ENCODE data around the gene OR2A42. TPM values are rescaled to one million over a fixed set of nuclear protein-coding genes. Genes with fewer than 3 reads are reported as not detected.
"Not testable (repeated sequence)": the region's sequence is repeated elsewhere in the genome, so short reads cannot be mapped to it uniquely, and the experiment has no call there.

Gene OR2A42
- total RNA-seq, 4 donors from 2014 or later: 0.59 TPM; not detected in 3

DNA sequence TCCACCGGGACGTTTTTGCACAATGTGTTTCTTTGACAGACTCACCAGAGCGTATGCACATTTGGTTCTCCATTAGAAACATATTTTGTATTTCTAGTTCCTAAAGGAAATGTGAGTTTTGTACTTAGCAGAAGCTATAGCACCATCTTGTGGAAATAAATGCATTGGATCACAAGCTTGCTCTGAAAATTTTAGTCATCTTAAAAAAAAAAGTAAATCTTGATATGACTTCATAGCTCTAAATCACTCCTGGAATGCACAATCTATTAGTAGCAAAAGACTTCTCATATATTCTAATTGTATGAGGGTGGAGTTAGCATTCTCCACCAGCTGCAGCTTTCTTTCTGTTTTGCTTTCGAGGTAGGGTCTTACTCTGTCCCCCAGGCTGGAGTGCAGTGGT, 20.3 kb downstream of the OR2A42 start:
- intact Hi-C loops (cut with DNase I; ENCODE audit: low total_unique reads); H3K4me3 ChIP-seq (ENCODE audit: low read depth, poor library complexity, severe bottlenecking); DNase-seq (ENCODE audit: low spot score in 2 of 2): not testable (repeated sequence)
- WGBS, 2 donors: 40% methylated on average over 1 of the region's 4 CpGs; no CpG with 5 or more reads in 1 of the 2 donors

DNA sequence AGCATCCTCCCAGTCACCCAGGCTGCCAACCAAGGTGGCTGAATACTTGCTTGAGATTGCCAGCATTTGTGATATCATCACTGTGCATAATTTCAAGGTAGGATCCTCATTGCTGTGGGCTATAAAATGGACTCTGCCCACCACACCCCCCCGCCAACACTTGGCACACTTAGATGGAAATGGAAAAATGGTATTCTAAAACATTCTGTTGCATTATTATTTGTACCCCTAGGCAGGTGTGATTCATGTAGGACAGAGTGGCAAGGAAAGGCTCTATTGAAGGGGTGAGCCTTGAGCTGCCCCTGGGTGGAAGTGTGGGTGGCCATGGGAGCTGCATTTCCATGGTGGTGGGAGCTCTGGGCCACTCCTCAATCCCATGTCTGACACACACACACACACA, 20.8 kb downstream of the OR2A42 start:
- 72 to 86% methylated on average over 1 of the region's 1 CpG for WGBS, 2 donors
- DNase-seq (ENCODE audit: low spot score in 2 of 2); H3K4me3 ChIP-seq (ENCODE audit: low read depth, poor library complexity, severe bottlenecking); intact Hi-C loops (cut with DNase I; ENCODE audit: low total_unique reads): not testable (repeated sequence)

DNA sequence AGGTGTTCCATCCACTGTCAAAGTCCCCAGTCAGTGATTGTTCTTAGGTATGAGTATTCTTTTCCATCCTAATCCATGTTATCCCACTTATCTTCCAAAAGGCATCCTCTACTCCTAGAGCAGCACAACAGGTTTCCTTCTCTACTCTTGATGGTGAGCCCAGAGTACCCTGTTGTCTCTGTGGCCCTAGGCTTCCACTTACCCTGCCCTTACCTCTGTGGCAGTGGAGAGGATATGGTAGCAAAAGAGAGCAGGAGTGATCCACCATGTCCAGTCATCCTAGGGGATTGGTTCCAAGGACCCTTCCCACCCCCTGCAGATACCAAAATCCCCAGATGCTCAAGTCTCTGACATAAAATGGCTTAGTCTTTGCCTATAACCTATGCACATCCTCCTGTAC, 22.2 kb downstream of the OR2A42 start:
- H3K4me3 ChIP-seq (ENCODE audit: low read depth, poor library complexity, severe bottlenecking); DNase-seq (ENCODE audit: low spot score in 2 of 2); intact Hi-C loops (cut with DNase I; ENCODE audit: low total_unique reads): not testable (repeated sequence)

DNA sequence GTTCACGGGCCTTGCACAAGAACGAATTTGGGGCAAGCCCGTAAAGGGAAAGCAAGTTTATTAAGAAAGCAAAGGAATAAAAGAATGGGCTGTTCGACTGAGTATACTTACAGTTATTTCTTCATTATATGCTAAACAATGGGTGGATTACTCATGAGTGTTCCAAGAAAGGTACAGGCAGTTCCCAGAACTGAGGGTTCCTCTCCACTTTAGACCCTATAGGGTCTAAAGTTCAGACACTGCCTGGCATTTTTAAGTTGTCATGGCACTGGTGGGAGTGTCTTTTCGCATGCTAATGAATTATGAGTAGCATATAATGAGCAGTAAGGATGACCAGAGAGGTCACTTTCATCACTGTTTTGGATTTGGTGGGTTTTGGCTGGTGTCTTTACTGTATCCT, 34.1 kb downstream of the OR2A42 start:
- H3K4me3 ChIP-seq (ENCODE audit: low read depth, poor library complexity, severe bottlenecking); intact Hi-C loops (cut with DNase I; ENCODE audit: low total_unique reads); DNase-seq (ENCODE audit: low spot score in 2 of 2): not testable (repeated sequence)
- WGBS, 2 donors: no CpG with 5 or more reads among the region's 5 CpGs

DNA sequence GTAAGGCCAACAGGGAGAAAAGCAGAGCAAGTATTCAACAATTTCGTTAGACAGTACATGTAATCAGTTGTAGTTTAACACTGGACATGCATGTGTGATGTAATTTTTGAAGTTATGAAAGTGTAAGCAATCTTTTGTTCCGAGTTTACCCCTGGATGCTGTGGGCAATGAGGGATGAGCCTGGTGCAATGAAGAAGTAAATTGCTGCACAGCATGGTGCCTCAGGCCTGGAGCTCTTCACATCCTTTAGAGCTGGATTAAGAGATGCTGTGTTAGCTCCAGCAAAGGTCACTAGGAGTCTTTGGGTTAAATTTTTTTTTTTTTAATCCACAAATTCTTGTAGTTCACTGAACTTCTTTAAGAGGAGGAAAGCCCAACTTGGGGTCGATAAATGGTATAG, 36.3 kb downstream of the OR2A42 start:
- WGBS, 2 donors: no CpG with 5 or more reads among the region's 3 CpGs

DNA sequence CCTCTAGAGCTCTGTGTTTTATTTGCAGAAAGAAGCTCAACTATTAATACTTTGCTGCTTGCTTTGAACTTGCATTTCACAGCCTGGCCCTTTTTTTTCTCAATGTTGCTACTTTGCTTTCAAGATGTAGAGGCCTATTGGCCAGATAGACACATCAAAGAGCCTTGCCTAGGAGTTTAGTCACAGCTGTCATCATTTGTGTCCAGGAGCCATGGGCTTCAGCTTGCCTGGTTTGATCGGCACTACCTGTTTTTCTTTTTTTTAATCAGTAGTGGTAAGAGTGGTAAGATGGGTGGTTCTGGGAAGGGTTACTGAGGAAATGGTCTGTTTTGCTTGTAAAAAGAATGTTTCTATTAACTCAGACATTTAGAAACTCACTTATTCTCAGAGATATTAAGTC, 37.4 kb downstream of the OR2A42 start:
- WGBS, 2 donors: no CpG with 5 or more reads among the region's 1 CpG
- H3K4me3 ChIP-seq (ENCODE audit: low read depth, poor library complexity, severe bottlenecking); DNase-seq (ENCODE audit: low spot score in 2 of 2); intact Hi-C loops (cut with DNase I; ENCODE audit: low total_unique reads): not testable (repeated sequence)

More for the DNA sequence above, 36.3 kb downstream of the OR2A42 start:
- H3K4me3 ChIP-seq (ENCODE audit: low read depth, poor library complexity, severe bottlenecking); DNase-seq (ENCODE audit: low spot score in 2 of 2); intact Hi-C loops (cut with DNase I; ENCODE audit: low total_unique reads): not testable (repeated sequence)

DNA sequence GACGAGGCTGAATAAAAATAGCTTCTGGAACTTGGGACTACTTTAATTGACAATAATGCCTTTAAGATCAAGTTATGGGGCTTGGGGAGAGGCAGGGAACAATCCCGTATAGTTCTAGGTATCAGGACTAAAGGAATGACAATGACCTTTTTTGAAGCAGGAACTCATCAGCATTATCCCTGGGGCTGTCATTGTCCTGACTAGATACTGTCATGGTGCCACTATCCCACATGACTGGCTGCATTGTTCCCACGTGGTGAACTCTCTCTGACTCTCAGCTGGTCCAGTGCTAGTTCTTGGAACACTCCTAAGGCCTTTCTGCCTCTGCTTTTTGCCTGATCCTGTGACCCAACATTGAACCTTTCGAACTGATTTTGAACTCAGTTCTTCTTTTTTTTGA, 40.5 kb downstream of the OR2A42 start:
- intact Hi-C loops (cut with DNase I; ENCODE audit: low total_unique reads); H3K4me3 ChIP-seq (ENCODE audit: low read depth, poor library complexity, severe bottlenecking); DNase-seq (ENCODE audit: low spot score in 2 of 2): not testable (repeated sequence)
- 38 to 44% methylated on average over 2 to 3 of the region's 4 CpGs for WGBS, 2 donors

DNA sequence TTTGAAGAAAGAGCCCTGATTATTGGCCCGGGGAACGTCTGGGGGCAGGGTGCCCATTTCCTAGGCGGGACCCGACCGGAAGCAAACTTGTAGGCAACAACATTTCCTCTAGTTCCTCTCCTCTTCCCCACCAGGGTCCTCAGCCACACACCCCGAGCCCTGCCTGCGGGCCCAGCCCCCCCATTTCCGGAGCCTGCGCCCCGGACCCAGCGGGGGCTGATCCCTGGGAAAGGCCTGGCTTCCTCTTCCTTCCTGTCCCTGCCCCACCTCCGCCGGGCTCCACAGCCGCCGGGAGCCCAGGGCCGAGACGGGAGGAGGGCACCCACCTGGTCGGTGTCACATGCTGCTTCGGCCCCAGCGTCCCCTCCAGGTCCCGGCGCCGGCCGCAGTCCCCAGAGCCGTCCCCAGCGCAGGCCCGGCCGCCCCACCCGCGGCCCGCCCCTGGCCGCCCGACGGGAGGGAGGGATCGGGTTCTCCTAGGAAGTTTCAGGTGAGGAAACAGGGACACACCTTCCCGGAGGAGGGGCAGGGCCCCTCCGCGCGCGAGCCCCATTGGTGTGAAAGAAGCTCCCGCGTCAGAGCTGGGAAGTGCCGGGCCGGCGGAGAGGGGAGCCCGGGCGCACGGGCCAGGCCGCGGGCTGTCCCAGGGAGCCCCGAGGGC, 44.1 kb downstream of the OR2A42 start, which contains the start of gene ARHGEF35:
TSS of gene ARHGEF35 (minus strand) at position 622 of the 661 bp plus-strand sequence. CDS start 7,450 bp downstream, outside the sequence.
- H3K4me3 ChIP-seq (ENCODE audit: low read depth, poor library complexity, severe bottlenecking); intact Hi-C loops (cut with DNase I; ENCODE audit: low total_unique reads); DNase-seq (ENCODE audit: low spot score in 2 of 2): not testable (repeated sequence)
- WGBS, 2 donors: no CpG with 5 or more reads among the region's 51 CpGs

DNA sequence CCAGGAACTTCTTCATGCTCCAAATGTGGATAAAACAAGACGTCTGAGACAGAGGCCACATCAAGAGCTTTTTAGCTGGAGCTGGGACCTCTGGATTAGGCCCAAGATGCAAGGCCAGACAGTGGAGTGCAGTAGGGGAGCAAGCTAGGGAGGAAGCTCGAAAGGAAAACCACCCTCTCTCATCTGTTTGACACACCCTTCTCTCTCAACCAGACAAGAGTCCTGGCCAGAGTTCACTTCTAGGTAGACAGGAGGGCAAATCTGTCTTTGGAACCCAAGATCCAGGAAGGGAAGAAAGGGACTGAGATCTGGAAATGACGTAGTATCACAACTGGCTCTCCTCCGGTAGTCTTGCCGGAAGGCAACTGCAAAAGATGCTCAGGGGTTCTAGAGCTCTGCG, 45.0 kb downstream of the OR2A42 start:
- intact Hi-C loops (cut with DNase I; ENCODE audit: low total_unique reads); H3K4me3 ChIP-seq (ENCODE audit: low read depth, poor library complexity, severe bottlenecking); DNase-seq (ENCODE audit: low spot score in 2 of 2): not testable (repeated sequence)
- no CpG with 5 or more reads among the region's 6 CpGs for WGBS, 2 donors

DNA sequence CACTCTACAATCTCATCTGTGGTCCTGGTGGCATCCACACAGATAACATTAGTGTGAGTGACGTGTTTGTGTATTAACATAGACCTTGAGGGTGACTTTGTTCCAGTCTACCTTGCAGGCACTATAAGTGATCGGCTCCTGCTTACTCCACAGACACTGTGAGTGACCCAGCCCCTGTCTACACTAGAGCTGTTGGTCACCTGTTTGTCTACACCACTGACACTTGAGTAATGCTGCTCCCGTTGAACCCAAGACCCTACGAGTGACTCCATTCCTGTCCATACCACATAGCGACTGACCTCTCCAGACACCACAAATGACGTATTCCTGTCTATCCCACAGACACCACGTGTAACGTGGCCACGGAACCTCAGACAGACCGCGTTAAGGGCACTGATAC, 45.6 kb downstream of the OR2A42 start:
- H3K4me3 ChIP-seq (ENCODE audit: low read depth, poor library complexity, severe bottlenecking); intact Hi-C loops (cut with DNase I; ENCODE audit: low total_unique reads); DNase-seq (ENCODE audit: low spot score in 2 of 2): not testable (repeated sequence)
- WGBS, 2 donors: no CpG with 5 or more reads among the region's 11 CpGs

DNA sequence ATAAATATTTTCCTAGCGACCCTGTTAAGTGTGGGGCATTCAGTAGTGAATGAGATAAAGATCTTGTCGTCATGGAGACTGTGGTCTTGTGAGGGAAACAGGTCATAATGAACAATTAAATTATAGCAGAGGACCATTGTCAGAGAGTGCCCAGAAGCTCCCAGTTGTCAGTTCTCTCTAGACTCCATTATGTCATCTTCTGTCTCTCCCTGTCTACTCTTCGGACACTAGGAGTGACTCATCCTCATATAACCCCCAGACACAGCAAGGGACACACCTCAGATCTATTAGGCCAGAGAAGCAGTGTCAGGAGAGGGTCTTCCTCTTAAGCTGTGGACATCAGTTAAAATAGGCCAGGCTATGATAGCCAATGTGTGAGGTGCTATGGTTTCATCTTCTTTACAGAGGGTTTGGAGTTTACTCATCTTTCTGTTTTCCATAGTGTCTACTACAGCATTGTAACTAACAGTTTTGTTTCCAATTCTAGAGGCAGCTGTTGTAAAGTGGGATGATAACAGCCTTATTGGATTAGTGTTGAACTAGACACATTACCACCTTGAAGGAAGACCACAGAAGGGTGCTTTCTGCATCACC, 50.7 kb downstream of the OR2A42 start:
- intact Hi-C loops (cut with DNase I; ENCODE audit: low total_unique reads); DNase-seq (ENCODE audit: low spot score in 2 of 2); H3K4me3 ChIP-seq (ENCODE audit: low read depth, poor library complexity, severe bottlenecking): not testable (repeated sequence)
- no CpG with 5 or more reads among the region's 3 CpGs for WGBS, 2 donors

DNA sequence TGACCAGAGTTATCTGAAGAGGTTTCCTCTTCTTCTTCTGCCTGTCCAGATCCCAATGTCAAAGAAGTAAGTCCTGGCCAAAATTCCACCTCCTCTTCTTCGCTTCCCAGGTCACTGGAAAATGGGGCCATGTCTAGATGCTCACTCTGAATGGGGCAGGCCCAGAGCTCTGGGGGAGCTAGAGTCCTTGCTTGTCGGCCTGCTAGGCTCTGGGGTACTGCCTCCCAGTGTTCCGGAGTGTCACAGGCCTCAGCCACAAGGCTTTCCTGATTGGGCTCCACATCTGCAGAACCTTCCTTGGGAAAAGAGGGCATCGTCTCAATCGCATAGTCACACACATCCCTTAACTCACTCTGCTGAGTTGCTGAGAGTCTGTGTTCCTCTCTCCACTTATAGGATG, 51.6 kb downstream of the OR2A42 start:
- DNase-seq (ENCODE audit: low spot score in 2 of 2); intact Hi-C loops (cut with DNase I; ENCODE audit: low total_unique reads); H3K4me3 ChIP-seq (ENCODE audit: low read depth, poor library complexity, severe bottlenecking): not testable (repeated sequence)
- WGBS, 2 donors: no CpG with 5 or more reads among the region's 5 CpGs

DNA sequence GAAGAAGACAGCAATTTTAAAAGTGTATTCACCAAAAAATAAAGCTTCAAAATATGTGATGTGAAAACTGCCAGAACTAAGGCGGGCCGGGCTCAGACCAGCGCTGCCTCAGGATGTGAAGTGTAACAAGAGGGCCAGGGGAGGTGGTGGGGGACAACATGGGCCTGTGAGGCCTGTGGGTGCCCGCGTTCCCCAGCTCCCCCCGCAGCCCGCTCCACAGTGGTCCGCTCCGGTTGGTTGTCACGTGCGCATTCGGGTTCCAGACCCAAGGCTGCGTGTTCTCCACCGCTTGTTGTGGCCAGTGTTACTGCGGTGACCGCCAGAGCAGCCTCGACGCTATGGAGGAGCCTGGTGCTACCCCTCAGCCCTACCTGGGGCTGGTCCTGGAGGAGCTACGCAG, 56.2 kb downstream of the OR2A42 start, which contains the start of gene CTAGE4:
TSS of gene CTAGE4 (plus strand) at position 301 of the 400 bp plus-strand sequence. CDS start at position 339, 38 bp downstream.
- DNase-seq (ENCODE audit: low spot score in 2 of 2); H3K4me3 ChIP-seq (ENCODE audit: low read depth, poor library complexity, severe bottlenecking); intact Hi-C loops (cut with DNase I; ENCODE audit: low total_unique reads): not testable (repeated sequence)
- WGBS, 2 donors: 94% methylated on average over 2 of the region's 19 CpGs; no CpG with 5 or more reads in 1 of the 2 donors

DNA sequence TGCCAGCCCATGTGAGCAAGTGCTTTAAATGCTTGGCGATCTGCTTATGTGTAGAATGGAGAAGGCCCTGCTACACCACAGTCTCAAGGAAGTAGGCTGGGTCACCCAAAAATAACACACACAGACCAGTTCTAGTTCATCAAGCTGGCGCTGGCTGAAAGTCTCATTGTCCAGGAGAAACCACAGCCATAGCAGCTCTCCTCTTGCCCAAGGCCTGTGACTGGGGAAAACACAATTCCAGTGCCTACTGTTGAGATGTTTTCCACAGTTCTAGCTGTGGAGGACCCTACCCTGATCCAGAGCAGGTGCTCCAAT, 60.3 kb downstream of the OR2A42 start:
- H3K4me3 ChIP-seq (ENCODE audit: low read depth, poor library complexity, severe bottlenecking); intact Hi-C loops (cut with DNase I; ENCODE audit: low total_unique reads); DNase-seq (ENCODE audit: low spot score in 2 of 2): not testable (repeated sequence)
- no CpG with 5 or more reads among the region's 2 CpGs for WGBS, 2 donors

DNA sequence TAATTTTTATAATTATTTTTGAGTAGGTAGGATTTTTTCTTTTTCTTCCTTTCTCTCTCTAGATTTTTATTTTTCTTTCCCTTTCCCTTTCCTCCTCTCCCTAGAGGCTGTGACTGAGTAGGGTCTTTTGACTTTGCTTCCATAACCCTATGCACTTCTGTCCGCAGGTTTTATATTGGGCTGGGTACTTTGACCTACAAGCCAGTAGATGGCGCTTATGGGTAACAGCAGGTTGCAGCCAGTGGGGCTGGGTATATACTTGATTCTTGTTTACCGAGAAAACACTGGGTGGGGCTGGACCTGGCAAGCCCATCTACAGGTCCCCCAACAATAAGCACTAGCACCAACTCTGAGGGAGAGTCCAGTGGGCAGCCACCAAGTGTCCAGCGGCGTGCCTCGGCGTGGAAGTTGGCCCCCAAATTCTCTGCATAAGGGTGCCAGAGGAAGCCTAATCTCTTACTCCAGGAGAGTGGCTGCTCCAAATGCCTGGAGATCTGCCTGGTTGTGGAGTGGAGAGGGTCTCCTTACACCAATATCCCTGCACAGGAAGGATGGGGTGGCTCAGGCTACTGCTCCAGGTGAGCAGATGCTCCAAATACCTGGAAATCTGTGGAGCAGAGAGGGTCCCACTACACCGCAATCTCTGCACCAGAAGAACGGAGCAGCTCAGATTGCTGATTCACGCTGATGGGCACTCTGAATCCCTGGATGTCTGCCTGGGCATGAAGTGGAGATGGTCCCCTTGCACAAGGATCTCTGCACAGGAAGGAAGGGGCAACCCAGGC, 60.8 kb downstream of the OR2A42 start:
- DNase-seq (ENCODE audit: low spot score in 2 of 2); intact Hi-C loops (cut with DNase I; ENCODE audit: low total_unique reads); H3K4me3 ChIP-seq (ENCODE audit: low read depth, poor library complexity, severe bottlenecking): not testable (repeated sequence)
- 8 to 14% methylated on average over 2 to 3 of the region's 10 CpGs for WGBS, 2 donors
